ENCODE data around the gene IL17D.
"Not testable (repeated sequence)": the region's sequence is repeated elsewhere in the genome, so short reads cannot be mapped to it uniquely, and the experiment has no call there.

Gene IL17D, protein sequence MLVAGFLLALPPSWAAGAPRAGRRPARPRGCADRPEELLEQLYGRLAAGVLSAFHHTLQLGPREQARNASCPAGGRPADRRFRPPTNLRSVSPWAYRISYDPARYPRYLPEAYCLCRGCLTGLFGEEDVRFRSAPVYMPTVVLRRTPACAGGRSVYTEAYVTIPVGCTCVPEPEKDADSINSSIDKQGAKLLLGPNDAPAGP

DNA sequence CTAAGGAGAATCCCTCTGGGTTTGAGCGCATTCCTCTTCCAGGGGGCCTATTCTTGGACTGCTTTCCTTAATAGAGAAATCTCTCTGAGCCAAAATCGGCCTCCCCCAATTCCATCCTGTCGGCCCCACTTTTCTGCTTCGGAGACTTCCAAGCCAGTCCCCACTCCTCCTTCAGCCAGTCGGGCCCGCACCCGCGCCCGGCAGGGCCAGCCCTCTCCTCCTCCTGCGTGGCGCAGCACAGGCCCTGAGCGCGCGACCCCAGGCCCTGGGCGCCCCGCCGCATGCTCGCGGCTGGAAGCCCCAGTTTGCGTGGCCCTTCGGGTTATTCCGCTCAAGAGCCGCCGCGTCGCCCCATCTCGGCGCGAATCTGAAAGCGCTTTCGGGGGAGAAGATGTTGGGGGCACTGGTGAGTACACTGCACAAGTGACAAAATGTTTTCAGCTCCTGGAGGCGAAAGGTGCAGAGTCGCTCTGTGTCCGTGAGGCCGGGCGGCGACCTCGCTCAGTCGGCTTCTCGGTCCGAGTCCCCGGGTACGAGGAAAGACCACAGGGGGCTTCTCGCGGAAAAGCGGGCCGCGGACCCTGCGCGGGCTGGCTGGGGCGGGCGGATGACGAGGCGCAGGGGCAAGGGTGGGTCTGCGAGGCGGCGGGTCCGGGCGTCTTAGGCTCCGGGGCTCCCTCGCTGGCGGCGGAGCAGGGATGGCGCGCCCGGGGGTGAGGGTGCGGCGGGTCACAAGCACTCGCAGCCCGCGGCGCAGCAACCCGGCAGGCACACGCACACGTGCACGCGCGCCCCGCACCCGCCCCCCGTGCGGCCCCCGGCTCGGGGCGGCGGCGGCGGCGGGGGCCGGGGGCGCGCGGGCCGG, at the start of gene IL17D:
Gene IL17D, plus strand, starts transcription at position 785 of the 865 bp plus-strand sequence. CDS start 303 bp downstream, outside the sequence.
- peak; percentile 71 for DNase-seq

DNA sequence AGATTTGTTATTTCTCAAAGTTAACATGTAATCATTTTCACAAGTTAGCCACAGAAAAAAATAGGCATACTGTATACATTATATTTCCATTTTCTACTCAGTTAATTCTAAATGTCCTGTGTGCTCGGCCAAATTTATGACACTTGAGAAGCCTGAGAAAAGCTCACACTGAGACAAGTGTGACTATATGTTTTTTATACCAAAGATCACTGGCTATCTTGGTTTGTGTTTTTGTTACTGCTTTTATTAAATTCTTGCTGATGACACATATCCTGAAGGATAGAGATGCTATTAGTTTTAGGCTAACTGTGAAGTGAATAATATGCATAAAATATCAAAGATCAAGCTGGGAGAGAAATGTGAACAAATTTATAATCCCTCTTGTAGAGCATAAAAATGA, 49.3 kb upstream of the IL17D start:
- DNase-seq = no peak

DNA sequence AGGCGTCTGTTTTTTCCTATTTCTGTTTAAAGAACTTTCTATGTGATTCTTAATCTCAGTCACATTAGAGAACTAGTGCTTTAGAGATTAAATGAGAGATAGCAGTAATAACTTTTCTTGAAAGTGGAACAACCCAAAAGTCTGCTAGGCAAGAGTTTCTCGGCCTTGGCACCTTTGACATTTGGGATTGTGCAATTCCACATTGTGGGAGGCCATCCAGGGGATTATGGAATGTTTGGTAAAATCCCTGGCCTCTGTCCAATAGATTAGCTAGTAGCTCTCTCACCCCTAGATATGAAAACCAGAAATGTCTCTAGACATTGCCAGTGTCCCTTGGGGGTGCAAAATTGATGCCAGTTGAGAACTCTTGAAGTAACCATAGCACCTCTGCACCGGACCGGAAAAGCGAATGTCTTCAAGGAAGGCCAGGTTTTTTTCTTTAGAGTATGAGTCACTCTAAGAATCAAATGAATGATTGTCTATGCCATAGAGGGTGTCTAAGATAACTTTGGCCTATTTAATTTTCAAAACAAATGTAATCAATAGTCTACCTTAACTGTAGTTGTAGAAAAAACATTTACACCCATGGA, 45.0 kb upstream of the IL17D start:
- no peak for DNase-seq

DNA sequence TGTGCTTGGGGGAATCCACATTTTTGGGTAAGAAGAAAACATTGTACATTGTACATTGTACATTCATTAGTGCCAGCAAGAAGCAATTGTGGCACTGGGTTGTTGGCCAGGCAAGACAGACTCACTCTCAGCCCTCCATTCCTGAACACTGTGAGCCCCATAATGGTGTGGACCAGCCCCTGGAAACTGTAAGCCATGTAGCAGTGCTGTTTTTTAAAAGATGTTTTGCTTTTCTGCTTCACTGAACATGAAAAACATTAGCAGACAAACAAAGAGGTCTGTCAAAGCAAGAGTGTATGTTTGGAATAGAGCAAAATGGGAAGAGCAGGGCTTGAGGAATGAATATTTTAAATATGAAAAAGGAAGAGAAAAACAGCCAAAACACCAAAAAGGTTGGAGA, 39.1 kb upstream of the IL17D start:
- DNase-seq = no peak

DNA sequence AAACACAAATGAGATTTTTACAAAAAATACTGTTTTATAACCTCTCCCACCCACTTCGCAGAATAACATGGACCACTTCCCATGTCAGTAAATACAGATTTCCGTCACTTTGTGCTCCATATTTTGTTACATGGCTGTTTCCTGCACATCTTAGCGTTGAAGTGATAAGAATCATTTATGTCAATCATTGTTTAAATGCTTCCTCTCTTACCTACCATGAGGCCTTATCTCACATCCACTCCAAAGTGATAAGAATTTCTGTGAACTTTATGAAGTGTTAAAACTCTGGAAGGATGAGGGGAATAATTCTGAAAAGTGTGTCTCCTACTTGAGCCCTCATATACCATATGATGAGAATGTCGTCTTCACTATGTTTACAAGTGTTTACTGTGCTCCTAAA, 36.6 kb upstream of the IL17D start:
- DNase-seq = no peak

DNA sequence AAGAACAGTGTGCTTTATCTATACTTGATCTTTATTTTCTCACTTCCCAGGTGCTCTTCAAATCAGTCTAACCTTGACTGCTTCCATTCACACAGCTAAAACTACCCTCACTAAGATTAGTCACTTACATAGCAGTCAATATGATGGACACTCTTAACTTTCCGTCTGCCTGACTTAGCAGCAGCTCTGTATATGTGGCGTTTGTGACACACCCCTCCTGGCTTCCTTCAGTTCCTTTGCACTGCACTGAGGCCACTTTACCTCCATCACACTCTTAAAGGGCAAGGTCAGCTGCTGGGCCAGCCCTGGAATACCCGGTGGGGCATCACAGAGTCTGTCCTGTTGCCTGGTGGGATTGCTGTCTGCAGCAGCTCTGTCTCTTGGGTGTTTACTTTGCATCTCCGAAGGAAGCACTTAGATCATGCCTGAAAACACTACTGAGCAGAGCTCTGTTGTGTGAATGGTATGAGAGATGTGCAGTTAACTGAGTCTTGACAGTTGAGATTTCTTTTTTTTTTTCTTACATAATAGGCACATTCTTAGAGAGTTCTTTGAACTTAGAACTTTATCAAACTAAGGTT, 35.6 kb upstream of the IL17D start:
- no peak for DNase-seq

DNA sequence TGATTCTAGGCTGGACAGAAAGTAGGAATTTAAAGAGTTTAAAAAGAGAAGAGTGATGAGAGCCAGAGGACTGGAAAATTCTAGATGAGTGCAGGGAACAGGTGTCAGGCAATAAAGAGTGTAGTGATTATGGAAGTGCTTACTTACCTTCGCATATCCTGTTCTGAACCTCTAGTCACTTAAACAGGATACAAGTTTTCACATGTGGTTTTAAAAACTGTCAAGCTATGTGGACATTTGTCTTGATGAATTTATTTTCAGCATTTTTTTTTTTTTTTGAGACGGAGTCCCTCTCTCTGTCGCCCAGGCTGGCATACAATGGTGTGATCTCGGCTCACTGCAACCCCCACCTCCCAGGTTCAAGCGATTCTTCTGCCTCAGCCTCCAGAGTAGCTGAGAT, 34.3 kb upstream of the IL17D start:
- DNase-seq = no peak

DNA sequence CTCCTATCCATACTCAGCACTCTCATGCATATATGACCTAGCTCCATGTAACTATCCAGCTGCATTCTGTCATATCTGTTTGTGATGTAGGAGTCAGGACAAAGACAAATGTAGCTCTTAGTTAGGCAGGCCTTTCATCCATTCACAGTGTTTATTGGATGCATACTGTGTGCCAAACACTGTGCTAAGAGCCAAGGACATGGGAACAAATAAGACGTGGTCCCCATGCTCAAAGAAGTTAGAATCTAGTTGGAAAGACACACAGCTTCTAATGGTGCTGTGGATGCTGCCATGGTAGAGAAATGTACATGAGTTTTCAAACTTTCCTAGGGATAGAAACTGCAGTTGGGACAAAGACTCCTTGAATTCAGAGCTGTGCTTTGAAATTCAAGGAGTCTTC, 31.7 kb upstream of the IL17D start:
- DNase-seq = no peak

DNA sequence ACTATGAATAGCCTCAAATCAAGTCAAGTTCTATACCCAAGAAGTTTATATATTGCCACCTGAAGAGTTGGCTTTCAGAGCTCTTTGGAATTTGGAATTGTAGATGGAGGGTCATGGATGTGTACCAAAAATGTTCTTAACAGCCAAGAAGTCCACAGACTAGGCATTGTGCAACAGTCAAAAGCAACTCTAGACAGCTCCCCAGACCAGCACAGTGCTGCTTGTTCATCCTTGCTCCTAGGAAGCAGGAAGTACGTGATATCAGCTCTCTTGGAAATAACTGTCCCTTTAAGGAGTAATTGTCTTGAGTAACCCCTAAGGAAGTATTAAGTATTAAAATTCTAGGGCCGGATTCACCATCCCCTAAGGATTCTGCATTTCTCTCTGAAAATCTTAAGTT, 30.7 kb upstream of the IL17D start:
- DNase-seq = no peak

DNA sequence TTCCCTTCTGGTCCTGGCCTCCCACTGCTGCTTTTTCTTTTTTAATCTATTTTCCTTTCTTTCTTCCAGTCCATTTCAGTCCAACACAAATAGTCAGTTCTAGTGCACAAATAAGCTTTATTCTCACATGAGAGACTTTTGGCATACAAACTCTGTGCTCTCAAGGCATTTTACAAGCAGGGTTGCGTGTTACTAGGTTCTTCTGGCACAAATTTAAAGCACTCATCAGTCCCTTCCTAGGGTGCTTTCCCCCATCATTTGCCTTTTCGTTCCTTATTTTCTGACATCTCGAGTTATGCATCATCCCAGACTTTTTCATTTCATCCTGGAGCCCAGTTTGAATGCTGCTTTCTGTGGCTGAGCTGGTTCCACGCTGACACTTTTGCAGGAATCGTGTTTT, 29.8 kb upstream of the IL17D start:
- no peak for DNase-seq

DNA sequence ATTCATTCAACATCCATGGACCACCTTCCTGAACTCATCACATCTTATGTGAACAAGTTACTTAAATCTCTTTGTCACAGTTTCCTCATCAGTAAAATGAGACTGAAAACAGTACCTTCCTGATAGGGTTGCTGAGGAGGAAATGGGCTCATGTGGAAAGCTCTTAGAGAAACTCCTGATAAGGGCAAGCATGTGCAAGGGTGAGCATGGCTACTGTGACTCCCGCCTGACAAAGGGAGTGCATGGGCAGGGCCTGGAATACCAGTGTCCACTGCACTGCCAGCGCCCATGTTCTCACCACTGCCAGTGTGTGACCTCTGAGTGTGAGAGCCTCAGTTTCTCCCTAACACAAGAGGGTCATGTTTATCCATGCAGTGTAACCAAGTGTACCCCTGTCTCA, 27.3 kb upstream of the IL17D start:
- no peak for DNase-seq

DNA sequence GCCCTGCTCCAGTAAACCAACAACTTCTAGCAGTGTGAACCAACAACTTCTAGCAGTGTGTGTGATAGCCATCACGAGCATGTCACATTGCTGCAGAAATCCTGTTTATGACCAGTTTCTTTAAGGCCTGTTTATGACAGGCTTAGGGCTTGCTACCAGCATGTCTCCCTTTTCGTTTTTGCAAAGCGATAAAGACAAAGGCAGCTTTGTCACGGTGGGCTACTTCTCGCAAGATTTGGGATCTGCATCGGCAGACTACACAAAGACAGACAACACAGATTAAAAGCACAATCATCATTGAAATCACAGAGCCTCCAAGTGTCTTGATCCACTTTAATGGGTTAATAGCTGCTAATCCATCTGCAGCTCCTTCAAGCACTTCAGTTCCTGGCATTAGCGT, 24.9 kb upstream of the IL17D start:
- not testable (repeated sequence) for DNase-seq

DNA sequence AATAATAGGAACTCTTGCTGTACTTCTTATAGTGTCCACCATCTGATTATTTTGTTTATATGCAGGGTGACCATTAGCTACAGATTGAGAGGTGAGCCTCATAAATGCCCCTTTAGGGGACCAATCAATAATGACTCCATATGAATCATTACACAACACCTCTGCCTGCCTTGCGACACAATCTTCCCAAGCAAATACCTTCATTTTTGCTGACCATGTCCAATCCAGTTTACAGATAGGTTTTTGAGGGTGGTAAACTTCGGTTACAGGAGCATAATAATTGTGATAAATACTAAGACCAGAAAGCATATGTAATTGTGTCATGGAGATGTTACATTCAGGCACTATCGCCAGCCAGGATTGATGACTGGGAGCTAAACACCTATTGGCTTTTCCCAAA, 23.6 kb upstream of the IL17D start:
- DNase-seq = no peak

DNA sequence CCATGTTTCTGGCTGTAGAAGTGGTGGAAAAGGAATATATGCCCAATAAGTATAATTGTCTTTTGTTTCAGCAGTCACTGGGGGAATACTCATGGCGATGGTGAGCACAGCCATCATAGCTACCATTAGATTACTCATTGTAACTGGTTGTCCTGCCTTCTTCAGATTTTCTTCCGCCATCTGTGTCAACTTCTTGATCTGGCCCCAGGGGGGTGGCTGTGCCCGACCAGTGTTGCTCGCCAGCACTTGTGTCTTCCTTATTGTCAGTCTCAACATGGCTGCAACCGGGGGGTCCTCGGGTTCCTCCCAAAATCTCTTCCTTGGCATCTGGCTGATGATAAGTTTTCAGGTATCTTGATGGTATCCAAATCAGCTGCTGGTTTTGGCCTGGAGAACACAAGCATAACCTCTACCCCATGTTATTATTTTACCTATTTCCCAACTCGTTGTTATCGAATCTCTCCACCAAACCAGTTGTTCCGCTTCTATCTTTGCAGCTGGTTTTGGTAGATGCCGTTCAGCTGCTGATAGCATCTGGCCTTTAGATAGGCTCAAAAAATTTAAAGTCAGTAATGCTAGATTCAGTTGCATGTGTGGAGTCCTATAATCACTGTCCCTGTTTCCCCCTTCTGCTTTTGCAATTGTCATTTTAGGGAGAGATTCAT, 23.0 kb upstream of the IL17D start:
- DNase-seq = no peak

DNA sequence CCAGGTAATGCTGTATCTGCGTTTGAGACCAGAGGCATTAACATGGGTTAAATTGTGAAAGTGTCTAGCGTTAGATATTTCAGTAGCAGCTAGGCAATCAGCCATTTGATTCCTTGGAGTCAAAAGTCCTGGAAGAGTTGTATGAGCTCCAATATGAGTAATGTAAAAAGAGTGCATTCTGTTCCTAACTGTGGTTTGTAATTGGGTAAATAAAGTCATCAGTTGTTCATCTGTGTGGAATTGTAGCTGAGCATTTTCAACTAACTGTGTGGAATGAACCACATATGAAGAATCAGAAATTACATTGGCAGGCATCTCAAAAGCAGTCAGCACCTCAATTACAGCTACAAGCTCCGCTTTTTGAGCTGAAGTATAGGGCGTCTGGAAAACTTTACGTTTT, 22.0 kb upstream of the IL17D start:
- DNase-seq = not testable (repeated sequence)

DNA sequence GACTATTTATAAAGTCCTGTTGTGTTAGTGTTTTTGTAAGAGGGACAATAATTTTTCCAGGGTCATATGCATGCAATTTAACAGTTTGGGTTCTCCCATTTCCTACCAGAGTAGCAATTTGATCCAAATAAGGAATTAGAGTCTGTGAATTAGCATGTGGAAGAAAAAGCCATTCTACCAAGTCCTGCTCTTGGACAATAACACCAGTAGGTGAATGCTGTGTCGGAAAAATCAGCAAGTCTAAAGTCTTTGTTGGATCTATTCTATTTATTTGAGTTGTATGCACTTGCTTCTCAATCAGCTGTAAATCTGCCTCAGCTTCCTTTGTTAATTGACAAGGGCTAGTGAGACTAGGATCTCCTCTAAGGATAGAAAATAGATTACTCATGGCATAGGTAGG, 21.4 kb upstream of the IL17D start:
- DNase-seq = no peak

DNA sequence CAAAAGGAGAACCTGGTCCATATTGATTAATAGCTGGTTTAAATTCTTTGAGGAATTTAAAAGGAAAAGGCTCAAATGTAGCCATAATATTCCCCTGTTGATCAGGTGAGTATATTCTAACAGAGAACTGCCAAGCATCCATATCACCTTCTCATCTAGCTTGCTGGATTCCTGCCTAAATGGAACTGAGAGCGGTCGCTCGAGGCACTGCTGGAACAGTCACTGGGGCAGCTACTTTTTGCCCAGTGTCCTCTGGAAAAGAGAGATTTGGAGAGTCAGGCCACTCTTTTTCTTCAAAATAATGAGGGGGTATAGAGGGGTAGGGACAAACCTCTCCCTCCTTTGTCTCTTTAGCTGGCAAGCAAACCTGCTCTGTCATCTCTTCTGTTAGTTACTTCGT, 19.5 kb upstream of the IL17D start:
- DNase-seq = no peak

DNA sequence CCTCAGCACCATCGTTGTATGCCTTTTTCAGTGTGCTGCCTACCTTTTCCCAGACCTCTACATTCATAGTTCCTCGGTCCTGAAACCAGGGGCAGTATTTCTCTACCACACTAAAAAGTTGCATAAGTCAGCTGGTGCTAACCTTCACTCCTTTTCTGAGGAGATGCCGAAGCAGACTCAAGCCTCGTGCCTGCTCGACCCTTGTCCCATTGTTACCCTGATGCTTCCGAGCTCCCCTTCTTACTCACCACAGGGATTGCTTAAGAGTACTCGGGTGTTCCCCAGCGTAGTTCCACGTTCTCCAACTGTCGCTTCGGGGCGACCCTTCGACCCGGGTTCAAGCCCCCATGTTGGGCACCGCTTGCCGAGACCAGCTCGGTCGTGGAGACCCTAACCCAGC, 19.0 kb upstream of the IL17D start:
- DNase-seq = no peak

DNA sequence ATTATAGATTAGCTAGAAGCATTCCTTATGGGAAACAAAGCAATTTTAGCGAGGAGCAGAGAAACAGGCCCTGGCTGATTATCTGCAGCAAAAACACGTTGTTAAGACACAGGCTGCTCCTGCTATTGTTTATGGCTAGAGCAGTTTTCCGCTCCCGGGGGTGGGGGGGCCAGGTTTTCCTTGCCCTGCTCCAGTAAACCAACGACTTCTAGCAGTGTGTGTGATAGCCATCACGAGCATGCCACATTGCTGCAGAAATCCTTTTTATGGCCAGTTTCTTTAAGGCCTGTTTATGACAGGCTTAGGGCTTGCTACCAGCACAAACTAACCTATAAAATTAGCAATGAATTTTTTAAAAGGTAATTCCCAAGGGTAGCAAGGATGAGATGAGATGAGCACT, 18.4 kb upstream of the IL17D start:
- DNase-seq = no peak

DNA sequence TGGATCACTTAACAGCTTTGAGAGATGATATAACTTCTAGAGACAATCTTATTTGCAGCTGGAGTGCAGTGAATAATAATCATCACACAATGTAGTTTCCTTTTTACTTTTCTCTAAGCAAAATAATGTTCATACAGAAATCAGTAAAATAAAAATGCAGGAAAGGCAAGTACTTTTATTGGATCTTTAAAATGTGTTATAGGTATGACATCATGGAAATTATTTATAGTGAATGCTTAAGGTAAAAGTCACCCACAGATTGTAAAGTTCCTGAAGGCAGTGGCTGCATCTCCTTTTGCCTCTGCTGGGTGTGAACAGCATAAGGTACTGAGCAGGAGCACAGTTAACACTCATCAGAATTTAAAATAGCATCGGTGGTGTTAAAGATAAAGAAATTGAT, 17.3 kb upstream of the IL17D start:
- no peak for DNase-seq

DNA sequence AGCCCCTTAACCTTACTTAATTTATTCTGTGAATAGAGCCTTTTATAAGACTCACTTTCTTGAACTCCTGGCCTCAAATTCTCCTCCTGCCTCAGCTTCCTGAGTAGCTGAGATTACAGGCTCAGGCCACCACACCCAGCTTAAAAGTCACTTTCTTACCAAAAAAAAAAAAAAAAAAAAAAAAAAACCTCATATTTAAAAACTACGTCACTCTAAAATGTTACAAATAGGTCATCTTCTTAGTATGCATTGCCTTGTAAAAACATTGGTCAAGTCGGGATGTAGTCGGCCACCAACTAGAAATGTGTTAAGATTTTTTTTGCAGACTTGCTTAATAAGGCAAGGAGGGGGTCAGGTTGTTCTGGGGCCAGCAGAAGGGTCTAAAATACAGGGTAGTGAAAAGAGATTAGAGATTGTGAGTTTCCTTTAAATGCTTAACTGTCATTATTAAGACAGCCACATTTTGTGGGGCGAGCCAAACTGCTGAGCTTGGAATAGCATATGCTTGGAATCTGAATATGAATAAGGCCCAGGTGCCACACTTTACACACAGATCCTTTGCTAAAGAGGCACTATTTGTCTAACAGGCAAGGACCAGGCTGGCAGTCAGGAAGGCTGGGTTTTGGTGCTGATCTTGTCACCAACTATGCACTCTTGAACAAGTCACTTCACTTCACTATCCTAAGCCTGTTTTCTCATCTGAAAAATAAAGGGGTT, 16.5 kb upstream of the IL17D start:
- DNase-seq = no peak

DNA sequence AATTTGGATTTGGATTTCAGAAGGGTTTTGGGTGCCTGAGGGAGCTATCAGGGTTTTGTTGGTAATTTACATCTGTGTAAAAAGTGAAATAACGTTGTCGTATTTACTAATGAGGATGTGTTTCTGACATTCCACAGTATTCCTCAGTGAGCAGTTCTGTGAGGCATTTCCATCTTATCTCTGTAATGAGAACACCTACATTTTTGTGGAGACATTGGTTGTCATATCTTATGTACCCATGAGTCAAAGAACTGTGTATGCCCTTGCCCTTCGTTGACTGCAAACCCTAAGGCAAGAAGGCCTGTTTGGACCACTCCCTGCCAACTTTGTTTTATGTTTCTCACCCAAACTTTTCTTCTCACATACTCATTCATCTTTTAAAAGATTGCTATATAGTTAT, 14.2 kb upstream of the IL17D start:
- DNase-seq = no peak

DNA sequence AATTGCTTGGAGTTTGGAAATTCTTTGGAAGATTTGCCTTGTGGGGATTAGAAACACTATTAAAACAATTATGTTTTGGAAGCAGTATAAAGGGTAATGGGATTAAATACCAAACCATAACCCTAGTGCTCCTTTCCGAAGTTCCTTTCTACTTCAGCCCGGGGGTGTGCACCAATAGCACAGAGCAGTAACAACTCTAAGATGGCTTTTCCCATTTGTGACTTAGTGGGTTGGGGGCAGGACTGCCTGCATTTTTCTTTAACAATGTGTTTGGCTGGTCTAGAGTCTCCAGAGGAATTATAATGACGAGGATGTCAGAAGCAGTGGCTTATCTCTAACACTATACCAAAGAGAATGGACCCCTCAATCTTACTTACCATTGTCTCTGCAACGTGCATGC, 11.9 kb upstream of the IL17D start:
- DNase-seq = no peak

All from activated effector memory CD4-positive, alpha-beta T cell treated with anti-CD3 and anti-CD28 coated beads, Interleukin-2, amount 50 U/mL, for 16 hours (primary cell).